Measurements from ENCODE around the gene PTPRH. TPM values are rescaled to one million over a fixed set of nuclear protein-coding genes. Genes with fewer than 3 reads are reported as not detected.
A peak's percentile ranks its signal among the peaks of the same experiment; 100 is the strongest.

PTPRH gene
- polyA plus RNA-seq, 1 donor (not counting 4 experiments of a cell fraction or from before 2014, with no cell fraction given), result 0.17 TPM

- Histone ChIP-seq H3K9me3 (ENCODE audit: control insufficient read depth, low read depth, low read length) (no peaks in the 10 kb centered on the region), H3K9ac (ENCODE audit: control insufficient read depth, extremely low read depth, insufficient read depth, low read length) (no peak overlapping the region), H2AFZ (ENCODE audit: control insufficient read depth, low read length) (no peak overlapping the region), H3K4me2 (ENCODE audit: control insufficient read depth, extremely low read depth, insufficient read depth, low read depth, low read length) (no peak overlapping the region), H3K79me2 (ENCODE audit: control insufficient read depth, insufficient read depth, low read length) (no peaks in the 10 kb centered on the region), H3K4me1 (ENCODE audit: control insufficient read depth, extremely low read depth, insufficient read depth, low read length) (peaks cover 10% of the 10 kb centered on the region), H4K20me1 (ENCODE audit: control insufficient read depth, extremely low read depth, insufficient read depth, low read length) (no peaks in the 10 kb centered on the region), H3K27ac (ENCODE audit: control insufficient read depth, insufficient read depth, low read length) (no peak overlapping the region), H3K9me1 (ENCODE audit: control insufficient read depth, extremely low read depth, insufficient read depth, low read length) (no peaks in the 10 kb centered on the region), H3K4me3 (ENCODE audit: control insufficient read depth in 2 of 3, extremely low read depth in 1 of 3, insufficient read depth in 2 of 3, low read depth in 1 of 3, low read length in 3 of 3) (no peak overlapping the region), H3K27me3 (ENCODE audit: control insufficient read depth, extremely low read depth, insufficient read depth, low read length) (no peaks in the 10 kb centered on the region), H3K36me3 (ENCODE audit: control insufficient read depth in 2 of 2, extremely low read depth in 1 of 2, insufficient read depth in 2 of 2, low read length in 2 of 2) (no peaks in the 10 kb centered on the region)
- DNase-seq (ENCODE audit: low read depth, low spot score), result no peak
- FAIRE-seq, result no peak
- TF ChIP-seq EZH2 (IDR thresholded peaks at IDR 0.05; ENCODE audit: low read length), result no peak
- TF ChIP-seq CTCF (optimal IDR thresholded peaks at IDR 0.05 in 1 of 3, IDR thresholded peaks at IDR 0.05 in 1 of 3, conservative IDR thresholded peaks at IDR 0.05 in 1 of 3; ENCODE audit: extremely low read depth in 1 of 3, insufficient read depth in 2 of 3, low read length in 3 of 3), result no peak
- dilution Hi-C loops (cut with MboI; ENCODE audit: extremely low pct_ligation_motif_present, low sequenced_read_pairs), result no loop called here
Measured at GRCh38 chr19:55169136-55169535, 40.2 kb downstream of the PTPRH start.

- DNase-seq (ENCODE audit: low read depth, low spot score) (peak; percentile 93), FAIRE-seq (peak; percentile 77)
- Histone ChIP-seq H3K4me2 (ENCODE audit: control insufficient read depth, extremely low read depth, insufficient read depth, low read depth, low read length) (peak within 1 kb of the TSS; percentile 93), H3K9me3 (ENCODE audit: control insufficient read depth, low read depth, low read length) (no peaks in the 10 kb centered on the region), H3K4me1 (ENCODE audit: control insufficient read depth, extremely low read depth, insufficient read depth, low read length) (peaks cover 10% of the 10 kb centered on the region), H3K27me3 (ENCODE audit: control insufficient read depth, extremely low read depth, insufficient read depth, low read length) (no peaks in the 10 kb centered on the region), H3K4me3 (ENCODE audit: control insufficient read depth in 2 of 3, extremely low read depth in 1 of 3, insufficient read depth in 2 of 3, low read depth in 1 of 3, low read length in 3 of 3) (peak within 1 kb of the TSS; percentile 73 to 79 (median 76)), H3K36me3 (ENCODE audit: control insufficient read depth in 2 of 2, extremely low read depth in 1 of 2, insufficient read depth in 2 of 2, low read length in 2 of 2) (no peaks in the 10 kb centered on the region), H2AFZ (ENCODE audit: control insufficient read depth, low read length) (peak within 1 kb of the TSS; percentile 92), H3K79me2 (ENCODE audit: control insufficient read depth, insufficient read depth, low read length) (no peaks in the 10 kb centered on the region), H3K9me1 (ENCODE audit: control insufficient read depth, extremely low read depth, insufficient read depth, low read length) (no peaks in the 10 kb centered on the region), H4K20me1 (ENCODE audit: control insufficient read depth, extremely low read depth, insufficient read depth, low read length) (no peaks in the 10 kb centered on the region), H3K9ac (ENCODE audit: control insufficient read depth, extremely low read depth, insufficient read depth, low read length) (peak within 1 kb of the TSS; percentile 76), H3K27ac (ENCODE audit: control insufficient read depth, insufficient read depth, low read length) (peak within 1 kb of the TSS; percentile 91)
- dilution Hi-C loops (cut with MboI; ENCODE audit: extremely low pct_ligation_motif_present, low sequenced_read_pairs), result no loop called here
- TF ChIP-seq EZH2 (IDR thresholded peaks at IDR 0.05; ENCODE audit: low read length) (no peak), CTCF (optimal IDR thresholded peaks at IDR 0.05 in 1 of 3, IDR thresholded peaks at IDR 0.05 in 1 of 3, conservative IDR thresholded peaks at IDR 0.05 in 1 of 3; ENCODE audit: extremely low read depth in 1 of 3, insufficient read depth in 2 of 3, low read length in 3 of 3) (no peak)
Measured at GRCh38 chr19:55166530-55167268, 42.6 kb downstream of the PTPRH start, which contains the start of gene DNAAF3. TSS of gene DNAAF3 (minus strand) at chr19:55166613. CDS start at chr19:55166413, 200 bp downstream.
